ENCODE data around the gene SSH3. TPM values are rescaled to one million over a fixed set of nuclear protein-coding genes. Genes with fewer than 3 reads are reported as not detected.

The SSH3 gene
- total and polyA plus RNA-seq, 3 experiments from 2014 or later, result 3.5 to 10.6 (median 8.4) TPM

DNA sequence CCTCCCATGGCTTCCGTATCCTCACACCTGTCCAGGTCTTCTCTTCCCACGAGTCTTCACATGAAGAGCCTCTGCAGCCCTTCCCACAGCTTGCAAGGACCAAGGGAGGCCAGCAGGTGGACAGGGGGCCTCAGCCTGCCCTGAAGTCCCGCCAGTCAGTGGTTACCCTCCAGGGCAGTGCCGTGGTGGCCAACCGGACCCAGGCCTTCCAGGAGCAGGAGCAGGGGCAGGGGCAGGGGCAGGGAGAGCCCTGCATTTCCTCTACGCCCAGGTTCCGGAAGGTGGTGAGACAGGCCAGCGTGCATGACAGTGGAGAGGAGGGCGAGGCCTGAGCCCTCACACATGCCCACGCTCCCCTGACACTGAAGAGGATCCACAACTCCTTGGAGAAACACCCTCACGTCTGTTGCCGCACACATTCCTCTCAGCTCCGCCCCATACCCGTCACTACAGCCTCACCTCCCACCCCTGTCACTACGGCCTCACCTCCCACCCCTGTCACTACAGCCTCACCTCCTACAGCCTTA, 8.3 kb downstream of the SSH3 start:
- Mint-ChIP-seq H3K27me3 (peaks cover 0 to 2% of the 10 kb centered on the region in 2 donors), H3K4me1 (peaks cover 29 to 45% (median 40%) of the 10 kb centered on the region in 3 donors), H3K9me3 (no peaks in the 10 kb centered on the region), H3K27ac (peak overlapping the region; percentile 85 to 99 (median 94)), H3K36me3 (peaks cover 0 to 6% (median 0%) of the 10 kb centered on the region in 3 donors), H3K4me3 (peak overlapping the region in 6 of 7 donors; percentile 29 to 70 (median 41))
- no peak overlapping the region for H3K4me3 ChIP-seq (ENCODE audit: low read length)
- POLR2A ChIA-PET, result no interaction called here
- no peaks in the 10 kb centered on the region for H3K36me3 ChIP-seq (ENCODE audit: insufficient read depth, low read length)
- H3K4me1 ChIP-seq (ENCODE audit: insufficient read depth, low read length), result peaks cover 28% of the 10 kb centered on the region
- peak overlapping the region; percentile 53 for H3K27ac ChIP-seq (ENCODE audit: low read depth, low read length)
- no peaks in the 10 kb centered on the region for H3K27me3 ChIP-seq (ENCODE audit: insufficient read depth, low read length, poor library complexity, severe bottlenecking)
- no peaks in the 10 kb centered on the region for H3K9me3 ChIP-seq (ENCODE audit: low read length)
- CTCF ChIA-PET, result interaction anchor here (1.0 kb wide), 1 partner anchor 71 kb away, joined by 4 read pairs; no protein-coding TSS in a partner anchor
- DNase-seq, result peak in 1 of 5 donors; percentile 24

DNA sequence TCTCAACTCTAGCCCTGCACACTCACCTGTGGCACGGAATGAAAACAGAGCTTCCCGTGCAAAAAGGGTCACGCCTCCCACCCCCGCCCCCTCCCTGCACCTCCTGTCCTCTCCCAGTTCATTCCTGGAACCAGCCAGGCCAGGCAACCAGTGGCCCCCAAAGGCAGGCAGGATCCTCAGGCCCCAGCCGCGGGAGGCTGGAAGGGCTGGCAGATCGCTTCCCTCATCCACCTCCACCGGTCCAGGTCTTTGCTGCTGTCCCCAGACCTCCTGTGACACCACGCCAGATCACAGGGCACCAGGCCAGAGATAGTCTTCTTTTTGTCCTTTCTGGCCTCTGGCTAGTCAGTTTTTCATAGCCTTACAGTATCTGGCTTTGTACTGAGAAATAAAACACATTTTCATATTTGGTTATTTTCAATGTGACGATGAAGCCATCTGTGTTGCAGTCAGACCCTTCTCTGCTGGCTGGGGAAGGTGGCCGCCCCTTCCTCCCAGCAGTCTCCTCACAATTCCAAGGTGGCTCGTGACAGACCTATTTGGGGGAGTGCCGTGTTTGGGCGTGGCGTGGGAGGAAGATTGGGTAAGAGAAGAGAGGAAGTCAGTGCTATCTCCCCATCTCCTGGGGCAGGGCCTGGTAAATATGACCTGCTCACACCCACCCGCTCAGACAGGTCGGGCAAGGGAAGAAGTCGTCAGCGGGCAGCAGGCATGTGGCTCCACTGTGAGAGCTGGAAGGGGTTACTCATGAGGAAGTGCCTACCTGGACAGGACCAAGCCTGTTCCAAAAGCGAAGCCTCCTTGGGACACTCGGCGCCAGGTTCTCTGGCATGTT, 9.1 kb downstream of the SSH3 start:
- peak overlapping the region; percentile 25 for H3K4me3 ChIP-seq (ENCODE audit: low read length)
- no peaks in the 10 kb centered on the region for H3K9me3 ChIP-seq (ENCODE audit: low read length)
- Mint-ChIP-seq H3K27me3 (peaks cover 0 to 2% of the 10 kb centered on the region in 2 donors), H3K36me3 (peaks cover 0 to 7% (median 0%) of the 10 kb centered on the region in 3 donors), H3K27ac (peak overlapping the region; percentile 85 to 99 (median 94)), H3K4me1 (peaks cover 31 to 49% (median 44%) of the 10 kb centered on the region in 3 donors), H3K4me3 (peak overlapping the region; percentile 38 to 71 (median 57)), H3K9me3 (no peaks in the 10 kb centered on the region)
- peak overlapping the region; percentile 53 for H3K27ac ChIP-seq (ENCODE audit: low read depth, low read length)
- DNase-seq, result peak in 3 of 5 donors; percentile 29 to 47 (median 37)
- POLR2A ChIA-PET, result interaction anchor here (1.2 to 2.2 kb wide), 2 partner anchors 9 to 45 kb away, joined by 3 to 6 read pairs; partner anchors contain the start of gene SSH3
- no peaks in the 10 kb centered on the region for H3K36me3 ChIP-seq (ENCODE audit: insufficient read depth, low read length)
- H3K27me3 ChIP-seq (ENCODE audit: insufficient read depth, low read length, poor library complexity, severe bottlenecking), result no peaks in the 10 kb centered on the region
- H3K4me1 ChIP-seq (ENCODE audit: insufficient read depth, low read length), result peaks cover 28% of the 10 kb centered on the region
- CTCF ChIA-PET, result interaction anchor here (1.1 to 7.2 kb wide), 3 partner anchors 35 to 49 kb away, joined by 3 to 94 read pairs (median 5); no protein-coding TSS in a partner anchor

DNA sequence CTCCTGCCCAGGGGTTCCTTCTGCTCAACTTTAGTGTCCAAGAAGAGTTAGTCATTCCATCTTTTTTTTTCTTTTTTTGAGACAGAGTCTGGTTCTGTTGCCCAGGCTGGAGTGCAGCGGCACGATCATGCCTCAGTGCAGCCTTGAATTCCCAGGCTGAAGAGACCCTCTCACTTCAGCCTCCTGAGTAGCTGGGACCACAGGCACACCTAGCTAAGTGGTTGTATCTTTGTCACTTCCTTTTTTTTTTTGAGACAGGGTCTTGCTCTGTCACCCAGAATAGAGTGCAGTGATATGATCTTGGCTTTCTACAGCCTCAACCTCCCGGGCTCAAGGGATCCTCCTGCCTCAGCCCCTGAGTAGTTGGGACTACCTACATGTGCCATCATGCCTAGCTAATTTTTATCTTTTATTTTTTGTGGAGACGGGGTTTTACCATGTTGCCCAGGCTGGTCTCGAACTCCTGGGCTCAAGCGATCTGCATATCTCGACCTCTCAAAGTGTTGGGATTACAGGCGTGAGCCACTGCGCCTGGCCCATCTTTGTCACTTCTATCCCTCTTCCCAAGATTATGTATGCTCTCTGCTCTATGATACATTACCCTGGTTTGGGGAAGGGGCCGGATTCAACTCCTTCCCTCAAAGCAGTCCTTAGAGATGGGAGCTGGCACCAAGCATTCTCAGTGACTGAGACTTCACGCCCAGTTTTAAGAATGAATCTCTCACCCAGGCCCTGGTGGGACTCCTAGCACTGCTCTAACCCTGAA, 10.0 kb downstream of the SSH3 start:
- Mint-ChIP-seq H3K9me3 (no peaks in the 10 kb centered on the region), H3K27ac (peak overlapping the region; percentile 85 to 99 (median 94)), H3K36me3 (peaks cover 0 to 9% (median 0%) of the 10 kb centered on the region in 3 donors), H3K4me3 (peak overlapping the region; percentile 14 to 70 (median 48)), H3K27me3 (peaks cover 0 to 6% of the 10 kb centered on the region in 2 donors), H3K4me1 (peaks cover 36 to 55% (median 49%) of the 10 kb centered on the region in 3 donors)
- H3K4me3 ChIP-seq (ENCODE audit: low read length), result peak overlapping the region; percentile 25
- no peaks in the 10 kb centered on the region for H3K27me3 ChIP-seq (ENCODE audit: insufficient read depth, low read length, poor library complexity, severe bottlenecking)
- ChIA-PET POLR2A (interaction anchor here (0.6 to 2.2 kb wide), 4 partner anchors 10 to 46 kb away, joined by 3 to 6 read pairs (median 4); partner anchors contain the start of gene SSH3), CTCF (interaction anchor here (0.7 to 7.2 kb wide), 5 partner anchors 32 to 50 kb away, joined by 3 to 94 read pairs (median 4); no protein-coding TSS in a partner anchor)
- H3K9me3 ChIP-seq (ENCODE audit: low read length), result no peaks in the 10 kb centered on the region
- no peak for DNase-seq
- peak overlapping the region; percentile 53 for H3K27ac ChIP-seq (ENCODE audit: low read depth, low read length)
- H3K36me3 ChIP-seq (ENCODE audit: insufficient read depth, low read length), result no peaks in the 10 kb centered on the region
- H3K4me1 ChIP-seq (ENCODE audit: insufficient read depth, low read length), result peaks cover 31% of the 10 kb centered on the region

DNA sequence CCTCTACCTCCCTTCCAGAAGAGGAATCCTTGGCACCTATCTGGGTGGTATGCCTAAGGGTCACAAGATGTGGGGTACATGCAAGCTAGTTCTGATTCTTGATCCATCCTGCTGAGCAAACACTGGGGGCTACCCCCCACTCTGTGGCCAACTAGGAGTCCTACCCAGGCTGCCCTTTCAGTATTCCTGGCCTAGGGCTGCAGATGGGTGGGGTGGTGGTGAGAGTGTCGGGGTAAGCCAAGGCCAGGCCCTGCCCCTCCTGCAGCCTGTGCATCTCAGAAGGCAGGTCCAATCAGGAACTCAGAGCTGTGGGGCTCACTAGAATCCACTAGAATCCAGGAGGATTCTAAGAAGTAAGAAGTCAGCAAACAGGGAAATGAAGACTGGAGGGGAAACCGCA, 10.9 kb downstream of the SSH3 start:
- Mint-ChIP-seq H3K27me3 (peaks cover 0 to 6% of the 10 kb centered on the region in 2 donors), H3K27ac (peak overlapping the region in 6 of 8 donors; percentile 66 to 88 (median 85)), H3K36me3 (peaks cover 0 to 9% (median 0%) of the 10 kb centered on the region in 3 donors), H3K9me3 (no peaks in the 10 kb centered on the region), H3K4me3 (peak overlapping the region in 2 of 7 donors; percentile 11 to 35), H3K4me1 (peaks cover 40 to 61% (median 54%) of the 10 kb centered on the region in 3 donors)
- ChIA-PET POLR2A (interaction anchor here (0.6 to 2.2 kb wide), 3 partner anchors 11 to 44 kb away, joined by 3 to 6 read pairs (median 6); partner anchors contain the start of gene SSH3), CTCF (interaction anchor here (1.3 to 7.2 kb wide), 5 partner anchors 11 to 51 kb away, joined by 3 to 94 read pairs (median 5); partner anchors contain the start of genes ANKRD13D, GRK2 and SSH3)
- DNase-seq, result no peak
- Histone ChIP-seq H3K4me1 (ENCODE audit: insufficient read depth, low read length) (peaks cover 34% of the 10 kb centered on the region), H3K9me3 (ENCODE audit: low read length) (no peaks in the 10 kb centered on the region), H3K36me3 (ENCODE audit: insufficient read depth, low read length) (no peaks in the 10 kb centered on the region), H3K27me3 (ENCODE audit: insufficient read depth, low read length, poor library complexity, severe bottlenecking) (no peaks in the 10 kb centered on the region), H3K4me3 (ENCODE audit: low read length) (no peak overlapping the region), H3K27ac (ENCODE audit: low read depth, low read length) (no peak overlapping the region)

DNA sequence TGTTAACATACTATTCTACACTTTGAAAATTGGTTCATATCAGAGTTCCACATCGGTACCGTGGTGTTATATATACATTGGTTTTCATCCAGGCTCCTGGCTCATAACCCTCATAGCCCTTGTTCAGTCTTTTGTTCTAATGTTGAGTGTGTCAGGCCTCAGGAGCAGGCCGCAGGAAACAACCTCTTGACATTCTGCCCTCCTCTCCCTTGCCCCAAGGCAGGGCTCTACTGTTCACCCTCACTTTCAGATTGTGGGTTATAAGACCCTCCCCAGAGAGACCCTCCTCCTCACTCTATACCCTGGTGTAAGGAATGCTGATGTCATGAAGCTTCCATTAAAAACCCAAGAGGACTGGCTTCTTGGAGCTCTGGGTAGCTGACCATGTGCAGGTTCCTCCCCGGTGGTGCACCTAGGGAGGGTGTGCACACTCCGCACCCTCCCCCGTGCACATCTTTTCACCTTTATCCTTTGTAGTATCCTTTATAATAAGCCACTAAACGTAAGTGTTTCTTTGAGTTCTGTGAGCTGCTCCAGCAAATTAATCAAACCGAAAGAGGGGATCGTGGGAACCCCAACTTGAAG, 12.1 kb downstream of the SSH3 start:
- Histone ChIP-seq H3K4me3 (ENCODE audit: low read length) (no peak overlapping the region), H3K9me3 (ENCODE audit: low read length) (no peaks in the 10 kb centered on the region), H3K36me3 (ENCODE audit: insufficient read depth, low read length) (no peaks in the 10 kb centered on the region), H3K4me1 (ENCODE audit: insufficient read depth, low read length) (peaks cover 34% of the 10 kb centered on the region), H3K27ac (ENCODE audit: low read depth, low read length) (no peak overlapping the region), H3K27me3 (ENCODE audit: insufficient read depth, low read length, poor library complexity, severe bottlenecking) (no peaks in the 10 kb centered on the region)
- CTCF ChIA-PET, result interaction anchor here (1.0 to 7.2 kb wide), 6 partner anchors 12 to 62 kb away, joined by 3 to 94 read pairs (median 4); partner anchors contain the start of genes ANKRD13D, GRK2 and SSH3
- no peak for DNase-seq
- H3K9me3 Mint-ChIP-seq, result no peaks in the 10 kb centered on the region
- peaks cover 0 to 4% of the 10 kb centered on the region in 2 donors for H3K27me3 Mint-ChIP-seq
- peaks cover 40 to 64% (median 54%) of the 10 kb centered on the region in 3 donors for H3K4me1 Mint-ChIP-seq
- POLR2A ChIA-PET, result interaction anchor here (0.6 to 3.5 kb wide), 5 partner anchors 27 to 75 kb away, joined by 3 to 27 read pairs (median 3); partner anchors contain the start of gene ANKRD13D
- H3K27ac Mint-ChIP-seq, result peak overlapping the region in 6 of 8 donors; percentile 55 to 91 (median 74)
- peak overlapping the region; percentile 44 to 86 (median 55) for H3K4me3 Mint-ChIP-seq
- peaks cover 0 to 6% (median 0%) of the 10 kb centered on the region in 3 donors for H3K36me3 Mint-ChIP-seq

DNA sequence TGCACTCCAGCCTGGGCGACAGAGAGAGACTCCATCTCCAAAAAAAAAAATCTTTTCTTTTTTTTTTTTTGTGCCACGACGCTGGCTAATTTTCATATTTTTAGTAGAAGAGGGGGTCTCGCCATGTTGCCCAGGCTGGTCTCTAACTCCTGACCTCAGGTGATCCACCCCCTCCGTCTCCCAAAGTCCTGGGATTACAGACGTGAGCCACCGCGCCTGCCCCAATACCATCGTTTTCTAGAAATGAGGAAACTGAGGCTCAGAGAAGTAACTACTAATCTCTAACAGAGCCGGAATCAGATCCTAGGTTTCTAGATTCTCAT, 13.5 kb downstream of the SSH3 start:
- peak overlapping the region; percentile 93 for H3K4me3 ChIP-seq (ENCODE audit: low read length)
- no peaks in the 10 kb centered on the region for H3K36me3 ChIP-seq (ENCODE audit: insufficient read depth, low read length)
- no peaks in the 10 kb centered on the region for H3K9me3 Mint-ChIP-seq
- peaks cover 25% of the 10 kb centered on the region for H3K4me1 ChIP-seq (ENCODE audit: insufficient read depth, low read length)
- no peaks in the 10 kb centered on the region for H3K9me3 ChIP-seq (ENCODE audit: low read length)
- H3K27ac ChIP-seq (ENCODE audit: low read depth, low read length), result peak overlapping the region; percentile 82
- CTCF ChIA-PET, result interaction anchor here (0.6 to 7.2 kb wide), 26 partner anchors 9 to 167 kb away, joined by 3 to 94 read pairs (median 6); partner anchors contain the start of genes ANKRD13D, GRK2, POLD4 and SSH3
- DNase-seq, result no peak
- peaks cover 0 to 6% of the 10 kb centered on the region in 2 donors for H3K27me3 Mint-ChIP-seq
- peak overlapping the region; percentile 94 to 100 (median 96) for H3K4me3 Mint-ChIP-seq
- peak overlapping the region in 7 of 8 donors; percentile 74 to 98 (median 94) for H3K27ac Mint-ChIP-seq
- peaks cover 34 to 53% (median 47%) of the 10 kb centered on the region in 3 donors for H3K4me1 Mint-ChIP-seq
- POLR2A ChIA-PET, result interaction anchor here (1.0 to 3.5 kb wide), 11 partner anchors 13 to 198 kb away, joined by 5 to 27 read pairs (median 10); partner anchors contain the start of genes ANKRD13D, GRK2, KDM2A and POLD4
- peaks cover 0 to 4% (median 0%) of the 10 kb centered on the region in 3 donors for H3K36me3 Mint-ChIP-seq
- no peaks in the 10 kb centered on the region for H3K27me3 ChIP-seq (ENCODE audit: insufficient read depth, low read length, poor library complexity, severe bottlenecking)

Measured in CD8-positive, alpha-beta memory T cell (primary cell).